ENCODE results near the gene GSK3B. TPM values are rescaled to one million over a fixed set of nuclear protein-coding genes. Genes with fewer than 3 reads are reported as not detected.

The GSK3B gene
- total RNA-seq, 4 donors from 2014 or later = 26.3 to 43.0 (median 31.8) TPM

DNA sequence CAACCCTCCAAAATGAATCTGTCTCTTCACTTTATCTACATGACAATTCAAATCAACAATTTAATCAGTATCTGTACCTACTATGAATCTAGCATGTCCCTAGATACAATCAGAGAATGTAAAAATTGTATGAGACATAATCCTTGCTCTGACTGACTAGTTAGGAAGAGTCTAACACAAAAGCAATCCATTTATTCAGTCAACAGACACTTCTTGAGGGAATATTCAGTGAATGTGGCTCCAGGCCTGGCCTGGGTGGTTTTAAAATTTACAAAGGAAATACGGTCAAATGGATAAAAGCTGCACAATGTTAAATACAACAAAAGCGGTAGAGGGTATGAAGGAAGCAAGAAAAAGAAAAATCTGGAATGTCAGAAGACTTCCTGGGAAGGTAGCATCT lies 45.2 kb downstream of the GSK3B start:
- ATAC-seq (ENCODE audit: low FRiP score) = no peak
- TF ChIP-seq, protein P1, sequence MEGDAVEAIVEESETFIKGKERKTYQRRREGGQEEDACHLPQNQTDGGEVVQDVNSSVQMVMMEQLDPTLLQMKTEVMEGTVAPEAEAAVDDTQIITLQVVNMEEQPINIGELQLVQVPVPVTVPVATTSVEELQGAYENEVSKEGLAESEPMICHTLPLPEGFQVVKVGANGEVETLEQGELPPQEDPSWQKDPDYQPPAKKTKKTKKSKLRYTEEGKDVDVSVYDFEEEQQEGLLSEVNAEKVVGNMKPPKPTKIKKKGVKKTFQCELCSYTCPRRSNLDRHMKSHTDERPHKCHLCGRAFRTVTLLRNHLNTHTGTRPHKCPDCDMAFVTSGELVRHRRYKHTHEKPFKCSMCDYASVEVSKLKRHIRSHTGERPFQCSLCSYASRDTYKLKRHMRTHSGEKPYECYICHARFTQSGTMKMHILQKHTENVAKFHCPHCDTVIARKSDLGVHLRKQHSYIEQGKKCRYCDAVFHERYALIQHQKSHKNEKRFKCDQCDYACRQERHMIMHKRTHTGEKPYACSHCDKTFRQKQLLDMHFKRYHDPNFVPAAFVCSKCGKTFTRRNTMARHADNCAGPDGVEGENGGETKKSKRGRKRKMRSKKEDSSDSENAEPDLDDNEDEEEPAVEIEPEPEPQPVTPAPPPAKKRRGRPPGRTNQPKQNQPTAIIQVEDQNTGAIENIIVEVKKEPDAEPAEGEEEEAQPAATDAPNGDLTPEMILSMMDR (IDR thresholded peaks at IDR 0.05) = no peak
- no peak for DNase-seq (ENCODE audit: low spot score)

DNA sequence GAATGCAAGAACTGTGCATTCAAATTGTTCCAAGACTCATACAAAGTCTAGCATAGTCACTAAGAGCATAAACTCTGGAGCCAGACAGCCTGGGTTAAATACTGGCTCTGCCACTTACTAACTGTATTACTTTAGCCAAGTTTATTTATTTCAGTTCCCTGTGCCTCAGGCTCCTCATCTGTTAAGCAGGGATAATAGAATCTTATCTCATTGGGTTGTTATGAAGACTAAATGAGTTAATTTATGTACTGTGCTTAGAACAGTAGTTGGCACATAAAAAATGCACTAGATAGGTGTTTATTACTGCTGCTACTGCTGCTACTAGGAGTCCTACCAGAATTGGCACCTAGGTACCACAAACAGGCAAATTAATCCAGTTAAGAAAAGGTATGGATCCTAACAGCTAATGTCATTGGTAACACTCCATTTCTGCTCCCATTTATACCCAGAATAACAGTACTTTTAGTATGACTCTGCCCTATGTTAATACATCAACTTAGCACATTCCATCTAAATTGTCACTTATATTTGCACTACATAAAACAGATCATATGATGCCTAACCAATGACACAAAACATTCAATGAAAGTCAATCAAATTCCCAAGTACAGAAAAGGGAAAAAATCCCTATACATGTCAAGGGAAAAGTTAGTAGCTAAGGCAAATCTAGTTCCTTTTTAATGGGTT lies 45.7 kb downstream of the GSK3B start:
- DNase-seq (ENCODE audit: low spot score) (no peak), ATAC-seq (ENCODE audit: low FRiP score) (no peak)
- TF ChIP-seq, protein P1 (IDR thresholded peaks at IDR 0.05) = no peak

DNA sequence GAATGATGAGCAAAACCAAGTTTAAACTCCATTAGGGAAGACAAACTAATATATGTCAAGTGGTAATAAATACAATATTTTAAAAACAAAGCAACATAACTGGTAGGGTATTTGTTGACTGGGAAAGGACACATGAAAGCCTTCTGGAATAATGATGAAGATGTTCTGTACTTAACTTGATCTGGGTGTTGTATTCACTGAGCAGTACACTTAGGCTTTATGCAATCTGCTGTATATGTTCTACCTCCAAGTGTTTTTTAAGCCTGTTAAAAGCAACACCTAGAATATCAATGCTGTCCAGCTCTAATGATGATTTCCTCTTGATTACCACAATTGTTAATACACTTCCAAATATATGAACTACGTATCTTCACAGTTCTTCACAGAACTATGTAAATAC lies 46.6 kb downstream of the GSK3B start:
- TF ChIP-seq, protein P1 (IDR thresholded peaks at IDR 0.05) = no peak
- DNase-seq (ENCODE audit: low spot score) (no peak), ATAC-seq (ENCODE audit: low FRiP score) (no peak)

GRCh38 chr3:120040813-120041377 lies 53.4 kb downstream of the GSK3B start:
- ATAC-seq (ENCODE audit: low FRiP score) (no peak), DNase-seq (ENCODE audit: low spot score) (no peak)
- TF ChIP-seq, protein P1 (IDR thresholded peaks at IDR 0.05) = no peak

GRCh38 chr3:120039642-120040610 lies 54.3 kb downstream of the GSK3B start:
- ATAC-seq (ENCODE audit: low FRiP score) = no peak
- DNase-seq (ENCODE audit: low spot score) = no peak
- TF ChIP-seq, protein P1 (IDR thresholded peaks at IDR 0.05) = no peak

- no peak for ATAC-seq (ENCODE audit: low FRiP score)
- TF ChIP-seq, protein P1 (IDR thresholded peaks at IDR 0.05) = no peak
- no peak for DNase-seq (ENCODE audit: low spot score)
Measured at GRCh38 chr3:120033596-120033995, 60.7 kb downstream of the GSK3B start.
